HG03378 (cell line): ENCODE results near the gene CNNM3.
A peak's percentile ranks its signal among the peaks of the same experiment; 100 is the strongest.
"Not testable (repeated sequence)": the region's sequence is repeated elsewhere in the genome, so short reads cannot be mapped to it uniquely, and the experiment has no call there.

ENCODE experiments used
- ATAC-seq: cut with Tn5 transposase; IDR thresholded peaks from one replicate; pipeline ENCODE4 v1.9.1; 2021; ENCODE audit warnings: mild to moderate bottlenecking, moderate library complexity; ENCODE audit not compliant: unreplicated experiment

The CNNM3 gene

GRCh38 chr2:96798733-96799622 lies 17.1 kb upstream of the CNNM3 start:
- no peak for ATAC-seq

GRCh38 chr2:96799623-96799935 lies 16.5 kb upstream of the CNNM3 start:
- no peak for ATAC-seq

GRCh38 chr2:96800061-96801004 lies 15.7 kb upstream of the CNNM3 start:
- peak; percentile 9 for ATAC-seq

- peak; percentile 47 for ATAC-seq
These were observed 14.9 kb upstream of the CNNM3 start for GRCh38 chr2:96801005-96801785.

- ATAC-seq, result no peak
These were observed 14.1 kb upstream of the CNNM3 start for GRCh38 chr2:96801786-96802595.

GRCh38 chr2:96802721-96803120 lies 13.3 kb upstream of the CNNM3 start:
- ATAC-seq, result no peak

GRCh38 chr2:96804986-96805385 lies 11.1 kb upstream of the CNNM3 start:
- no peak for ATAC-seq

GRCh38 chr2:96805946-96806345 lies 10.1 kb upstream of the CNNM3 start:
- not testable (repeated sequence) for ATAC-seq

- ATAC-seq, result peak; percentile 45
These were observed 9.5 kb upstream of the CNNM3 start for GRCh38 chr2:96806468-96807126.

GRCh38 chr2:96807127-96807471 lies 9.0 kb upstream of the CNNM3 start:
- no peak for ATAC-seq

GRCh38 chr2:96808176-96808837 lies 7.8 kb upstream of the CNNM3 start:
- ATAC-seq, result no peak

GRCh38 chr2:96809216-96809882 lies 6.7 kb upstream of the CNNM3 start:
- no peak for ATAC-seq

- no peak for ATAC-seq
These were observed 5.9 kb upstream of the CNNM3 start for GRCh38 chr2:96809951-96810782.

- no peak for ATAC-seq
These were observed 5.3 kb upstream of the CNNM3 start for GRCh38 chr2:96810783-96811192.

GRCh38 chr2:96811917-96812316 lies 4.2 kb upstream of the CNNM3 start:
- no peak for ATAC-seq

GRCh38 chr2:96813656-96814055 lies 2.4 kb upstream of the CNNM3 start:
- ATAC-seq, result no peak

- peak; percentile 25 for ATAC-seq
These were observed 542 bp upstream of the CNNM3 start for GRCh38 chr2:96815326-96816126.
